MM.1S (cell line): Measurements from ENCODE around the gene GALNT12.

Experiments
- EZH2 ChIP-seq: fragments of 300-600 bp; sonication (generic); optimal IDR thresholded peaks from 2 replicates; pipeline ENCODE3; 2017; ENCODE audit warnings: low read depth, mild to moderate bottlenecking, antibody characterized with exemption, low read length, mixed read lengths
- TF ChIP-seq, protein P1 (sequence below): fragments of 300-600 bp; sonication (generic); IDR thresholded peaks from 2 replicates; pipeline ENCODE4 v1.5.1; 2016; ENCODE audit warnings: antibody characterized with exemption, low read length, mixed read lengths

DNA sequence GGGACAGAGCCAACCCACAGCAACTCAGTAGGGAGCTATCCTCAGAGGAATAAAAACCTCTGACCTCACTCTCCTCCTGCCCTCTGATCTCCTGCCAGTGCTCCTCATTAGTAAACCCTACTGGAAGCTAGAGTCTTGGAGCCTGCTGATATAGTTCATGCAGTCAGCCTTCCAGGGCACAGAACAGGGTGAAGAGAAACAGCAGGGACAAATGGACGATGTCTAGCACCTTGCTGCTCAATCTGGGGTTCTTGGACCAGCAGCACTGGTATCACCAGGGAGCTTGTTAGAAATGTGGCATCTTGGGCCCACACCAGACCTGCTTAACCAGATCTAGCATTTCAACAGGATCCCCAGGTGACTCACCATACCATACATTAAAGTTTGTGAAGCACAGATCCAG, 5.5 kb upstream of the GALNT12 start:
- TF ChIP-seq, protein P1, sequence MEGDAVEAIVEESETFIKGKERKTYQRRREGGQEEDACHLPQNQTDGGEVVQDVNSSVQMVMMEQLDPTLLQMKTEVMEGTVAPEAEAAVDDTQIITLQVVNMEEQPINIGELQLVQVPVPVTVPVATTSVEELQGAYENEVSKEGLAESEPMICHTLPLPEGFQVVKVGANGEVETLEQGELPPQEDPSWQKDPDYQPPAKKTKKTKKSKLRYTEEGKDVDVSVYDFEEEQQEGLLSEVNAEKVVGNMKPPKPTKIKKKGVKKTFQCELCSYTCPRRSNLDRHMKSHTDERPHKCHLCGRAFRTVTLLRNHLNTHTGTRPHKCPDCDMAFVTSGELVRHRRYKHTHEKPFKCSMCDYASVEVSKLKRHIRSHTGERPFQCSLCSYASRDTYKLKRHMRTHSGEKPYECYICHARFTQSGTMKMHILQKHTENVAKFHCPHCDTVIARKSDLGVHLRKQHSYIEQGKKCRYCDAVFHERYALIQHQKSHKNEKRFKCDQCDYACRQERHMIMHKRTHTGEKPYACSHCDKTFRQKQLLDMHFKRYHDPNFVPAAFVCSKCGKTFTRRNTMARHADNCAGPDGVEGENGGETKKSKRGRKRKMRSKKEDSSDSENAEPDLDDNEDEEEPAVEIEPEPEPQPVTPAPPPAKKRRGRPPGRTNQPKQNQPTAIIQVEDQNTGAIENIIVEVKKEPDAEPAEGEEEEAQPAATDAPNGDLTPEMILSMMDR, result no peak
- no peak for TF ChIP-seq EZH2
